ENCODE measurements around the gene STOM.

- no peak for TF ChIP-seq CTCF (IDR thresholded peaks at IDR 0.05)
- no peak for TF ChIP-seq POLR2A (IDR thresholded peaks at IDR 0.05)
Measured at GRCh38 chr9:121354141-121354540, 15.9 kb downstream of the STOM start.

Measured in gastroesophageal sphincter (tissue), 3 donors.